Neural crest cell (in vitro differentiated cells): Measurements from ENCODE around the gene SOST. TPM values are rescaled to one million over a fixed set of nuclear protein-coding genes. Genes with fewer than 3 reads are reported as not detected.

Experiments used
- DNase-seq: peaks from one replicate; pipeline ENCODE4 v3.0.0; 2021; ENCODE audit warnings: low read depth, mixed read lengths, low spot score
- H3K27ac Mint-ChIP-seq: one replicate; pipeline ENCODE4 v1.8.0; 2021; ENCODE audit warnings: mild to moderate bottlenecking, mixed read lengths; ENCODE audit not compliant: unreplicated experiment
- H3K27me3 Mint-ChIP-seq: 2 replicates; pipeline ENCODE4 v1.8.0; 2021; ENCODE audit warnings: low read depth, mild to moderate bottlenecking, mixed read lengths
- H3K36me3 Mint-ChIP-seq: 2 replicates; pipeline ENCODE4 v1.8.0; 2021; ENCODE audit warnings: low read depth, mild to moderate bottlenecking, mixed read lengths
- H3K4me1 Mint-ChIP-seq: 2 replicates; pipeline ENCODE4 v1.8.0; 2021; ENCODE audit warnings: mixed read lengths
- H3K4me3 Mint-ChIP-seq: one replicate; pipeline ENCODE4 v1.8.0; 2021; ENCODE audit warnings: mild to moderate bottlenecking, mixed read lengths
- H3K9me3 Mint-ChIP-seq: 2 replicates; pipeline ENCODE4 v1.8.0; 2021; ENCODE audit warnings: mixed read lengths
- CTCF ChIP-seq: fragments of 200-600 bp; sonication (generic); conservative IDR thresholded peaks from 2 replicates; pipeline ENCODE4 v1.5.0; 2021; ENCODE audit warnings: antibody characterized with exemption, mild to moderate bottlenecking
- total RNA-seq: library from RNA; stranded (reverse); gene quantifications from 2 replicates; pipeline ENCODE4 v1.2.1, GENCODE V29; 2021

SOST gene
- total RNA-seq, 1 donor from 2014 or later = not detected

GRCh38 chr17:43717913-43718312 is 40.7 kb downstream of the SOST start:
- peaks cover 52% of the 10 kb centered on the region for H3K4me1 Mint-ChIP-seq
- no peaks in the 10 kb centered on the region for H3K9me3 Mint-ChIP-seq
- DNase-seq = no peak
- peak overlapping the region; percentile 17 for H3K4me3 Mint-ChIP-seq
- H3K27me3 Mint-ChIP-seq = peaks cover 23% of the 10 kb centered on the region
- no peak overlapping the region for H3K27ac Mint-ChIP-seq
- TF ChIP-seq CTCF = no peak
- H3K36me3 Mint-ChIP-seq = no peaks in the 10 kb centered on the region

GRCh38 chr17:43714465-43715149 is 44.0 kb downstream of the SOST start:
- no peak for DNase-seq
- Mint-ChIP-seq H3K27me3 (peaks cover 33% of the 10 kb centered on the region), H3K27ac (no peak overlapping the region), H3K36me3 (no peaks in the 10 kb centered on the region), H3K4me3 (peak overlapping the region; percentile 68), H3K9me3 (no peaks in the 10 kb centered on the region), H3K4me1 (peaks cover 30% of the 10 kb centered on the region)
- TF ChIP-seq CTCF = no peak

- Mint-ChIP-seq H3K27ac (no peak overlapping the region), H3K4me1 (peaks cover 23% of the 10 kb centered on the region), H3K9me3 (no peaks in the 10 kb centered on the region), H3K4me3 (peak overlapping the region; percentile 68), H3K36me3 (no peaks in the 10 kb centered on the region), H3K27me3 (peaks cover 33% of the 10 kb centered on the region)
- no peak for TF ChIP-seq CTCF
- DNase-seq = peak; percentile 31
Observed at GRCh38 chr17:43713494-43714162, 45.0 kb downstream of the SOST start.

- no peak for TF ChIP-seq CTCF
- peaks cover 33% of the 10 kb centered on the region for H3K27me3 Mint-ChIP-seq
- no peak overlapping the region for H3K27ac Mint-ChIP-seq
- no peak for DNase-seq
- H3K9me3 Mint-ChIP-seq = no peaks in the 10 kb centered on the region
- H3K4me1 Mint-ChIP-seq = peaks cover 15% of the 10 kb centered on the region
- H3K36me3 Mint-ChIP-seq = no peaks in the 10 kb centered on the region
- peak overlapping the region; percentile 36 for H3K4me3 Mint-ChIP-seq
Observed at GRCh38 chr17:43712397-43712796, 46.2 kb downstream of the SOST start.

- peaks cover 27% of the 10 kb centered on the region for H3K27me3 Mint-ChIP-seq
- no peak for TF ChIP-seq CTCF
- H3K4me1 Mint-ChIP-seq = peaks cover 15% of the 10 kb centered on the region
- H3K27ac Mint-ChIP-seq = no peak overlapping the region
- H3K4me3 Mint-ChIP-seq = no peak overlapping the region
- DNase-seq = no peak
- H3K36me3 Mint-ChIP-seq = no peaks in the 10 kb centered on the region
- H3K9me3 Mint-ChIP-seq = no peaks in the 10 kb centered on the region
Observed at GRCh38 chr17:43710101-43710500, 48.5 kb downstream of the SOST start.
